NCI-H69 (cell line): ENCODE results near the gene UBQLN1.
"Not testable (repeated sequence)": the region's sequence is repeated elsewhere in the genome, so short reads cannot be mapped to it uniquely, and the experiment has no call there.

Experiments
- DNase-seq: peaks from one replicate; lab custom pipeline; 2025; lab: John Stamatoyannopoulos, UW

UBQLN1 gene

GRCh38 chr9:83630938-83631457 lies 76.8 kb downstream of the UBQLN1 start:
- peak; percentile 96 for DNase-seq

- peak; percentile 20 for DNase-seq
Measured at GRCh38 chr9:83629433-83630104, 78.2 kb downstream of the UBQLN1 start.

GRCh38 chr9:83628540-83628939 lies 79.2 kb downstream of the UBQLN1 start:
- no peak for DNase-seq

GRCh38 chr9:83625178-83625577 lies 82.6 kb downstream of the UBQLN1 start:
- no peak for DNase-seq

- no peak for DNase-seq
Measured at GRCh38 chr9:83623679-83624076, 84.1 kb downstream of the UBQLN1 start.

- DNase-seq = peak; percentile 94
Measured at GRCh38 chr9:83622939-83623678, 84.6 kb downstream of the UBQLN1 start, which contains the start of gene IDNK. TSS of gene IDNK (plus strand) at chr9:83623143. CDS start at chr9:83623172, 29 bp downstream.

GRCh38 chr9:83622433-83622938 lies 85.3 kb downstream of the UBQLN1 start:
- DNase-seq = peak; percentile 49

- peak; percentile 85 for DNase-seq
Measured at GRCh38 chr9:83620841-83621636, 86.7 kb downstream of the UBQLN1 start.

- DNase-seq = no peak
Measured at GRCh38 chr9:83617299-83617698, 90.5 kb downstream of the UBQLN1 start.

- DNase-seq = not testable (repeated sequence)
Measured at GRCh38 chr9:83613298-83613697, 94.5 kb downstream of the UBQLN1 start.
